ENCODE results near the gene DHPS.
"Not testable (repeated sequence)": the region's sequence is repeated elsewhere in the genome, so short reads cannot be mapped to it uniquely, and the experiment has no call there.

The DHPS gene

DNA sequence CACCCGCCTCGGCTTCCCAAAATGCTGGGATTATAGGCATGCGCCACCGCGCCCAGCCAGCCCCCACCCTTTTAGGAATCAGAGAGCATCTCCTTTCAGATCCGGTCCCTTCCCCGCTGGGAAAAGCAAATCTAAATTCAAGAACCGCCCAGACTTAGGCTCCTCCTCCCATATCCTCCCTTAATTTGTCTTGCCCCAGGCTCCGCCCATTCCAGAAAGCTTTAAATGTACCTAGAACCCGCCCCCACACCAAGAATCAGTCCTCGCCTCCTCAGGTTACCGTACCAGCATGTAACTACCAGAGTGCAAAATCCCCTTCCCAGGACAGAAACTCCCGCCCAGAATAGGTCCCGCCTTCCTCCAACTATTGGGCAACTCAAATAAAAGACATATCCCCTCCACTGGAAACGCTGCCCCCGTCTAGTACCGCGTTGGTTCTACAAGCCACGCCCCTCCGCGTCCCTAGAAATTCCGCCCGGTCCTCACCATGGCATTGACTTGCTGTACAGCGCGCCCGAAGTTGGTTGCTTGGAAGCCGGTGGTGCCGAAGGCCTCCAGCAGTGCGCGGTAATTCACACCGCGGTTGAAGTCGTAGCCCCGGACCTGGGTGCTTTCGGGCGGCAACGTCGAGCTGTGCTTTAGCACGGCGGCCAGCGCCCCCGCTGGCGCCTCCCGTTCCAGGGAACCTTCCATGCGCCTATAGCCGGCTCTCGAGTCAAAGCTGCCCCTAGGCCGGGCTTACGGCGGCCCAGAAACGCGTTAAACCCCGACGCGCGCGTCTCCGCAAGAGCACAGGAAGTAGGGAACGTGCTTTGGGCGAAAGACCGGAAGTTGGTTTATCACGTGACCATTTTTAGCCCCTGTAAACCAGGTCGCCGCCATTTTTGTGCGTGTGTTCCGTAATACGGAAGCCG is at the start of gene DHPS:
TSS of gene DHPS (minus strand) at position 807 of the 914 bp plus-strand sequence. CDS start at position 693, 114 bp downstream.
- peak; percentile 90 for DNase-seq (ENCODE audit: low spot score)

DNA sequence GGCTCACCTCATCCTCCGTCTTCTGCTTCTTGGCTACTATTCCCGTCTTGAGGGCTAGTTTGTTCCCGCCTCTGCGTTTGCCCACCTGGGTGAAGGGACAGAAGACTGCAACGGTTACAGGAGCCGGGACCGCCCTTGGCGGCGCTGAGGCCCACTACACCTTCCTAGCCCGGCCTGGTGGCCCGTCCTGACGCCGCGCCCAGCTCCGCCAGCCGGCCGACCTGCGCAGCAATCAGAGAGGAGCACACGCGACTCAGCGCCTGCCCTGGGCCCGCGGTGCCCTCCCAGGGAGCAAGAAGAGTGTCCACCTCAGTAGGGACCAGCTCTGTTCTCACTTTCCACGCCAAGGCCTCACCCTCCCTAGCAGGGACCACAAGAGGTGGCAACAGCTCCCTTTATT is 49.7 kb upstream of the DHPS start:
- DNase-seq (ENCODE audit: low spot score) = no peak

DNA sequence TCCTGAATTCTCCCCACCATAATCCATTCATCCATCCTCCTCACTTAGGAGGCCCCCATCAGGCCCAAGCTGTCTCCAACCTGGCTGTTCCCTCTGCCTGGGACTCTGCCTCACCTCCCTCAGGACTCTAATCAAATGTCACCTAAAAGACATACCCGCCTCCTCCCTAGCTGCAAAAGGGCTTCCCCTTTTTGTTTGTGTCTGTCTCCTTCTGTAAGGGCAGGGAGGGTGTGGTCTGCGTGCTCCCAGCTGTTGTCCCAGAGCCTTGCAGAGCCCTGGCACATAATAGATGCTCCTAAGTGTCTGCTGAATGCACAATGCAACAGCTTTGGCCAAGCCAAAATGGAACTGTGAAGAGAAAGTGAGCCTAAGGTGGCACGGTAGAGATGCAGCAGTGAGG is 48.4 kb upstream of the DHPS start:
- DNase-seq (ENCODE audit: low spot score) = no peak

DNA sequence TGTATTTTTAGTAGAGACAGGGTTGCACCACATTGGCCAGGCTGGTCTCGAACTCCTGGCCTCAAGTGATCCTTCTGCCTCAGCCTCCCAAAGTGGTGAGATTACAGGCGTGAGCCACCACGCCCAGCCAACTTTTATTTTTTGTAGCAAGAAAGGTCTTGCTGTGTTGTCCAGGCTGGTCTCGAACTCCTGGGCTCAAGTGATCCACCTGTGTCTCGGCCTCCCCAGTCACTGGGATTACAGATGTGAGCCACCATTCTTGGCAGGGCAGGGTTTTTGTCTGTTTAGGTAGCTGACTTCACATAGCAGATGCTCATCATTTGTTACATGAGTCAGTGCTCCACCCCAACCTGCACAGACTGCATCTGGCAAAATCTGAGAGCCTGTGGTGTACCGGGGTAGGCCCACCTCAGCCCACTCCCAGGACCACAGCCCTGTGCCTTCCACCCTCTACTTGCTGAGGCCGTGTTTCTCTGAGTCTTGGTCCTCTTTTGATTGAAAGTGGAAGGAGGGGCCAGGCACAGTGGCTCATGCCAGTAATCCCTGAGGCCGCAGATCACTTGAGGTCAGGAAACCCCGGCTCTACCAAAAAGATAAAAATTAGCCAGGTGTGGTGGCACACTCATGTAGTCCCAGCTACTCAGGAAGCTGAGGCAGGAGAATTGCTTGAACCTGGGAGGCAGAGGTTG is 46.2 kb upstream of the DHPS start:
- DNase-seq (ENCODE audit: low spot score) = no peak

DNA sequence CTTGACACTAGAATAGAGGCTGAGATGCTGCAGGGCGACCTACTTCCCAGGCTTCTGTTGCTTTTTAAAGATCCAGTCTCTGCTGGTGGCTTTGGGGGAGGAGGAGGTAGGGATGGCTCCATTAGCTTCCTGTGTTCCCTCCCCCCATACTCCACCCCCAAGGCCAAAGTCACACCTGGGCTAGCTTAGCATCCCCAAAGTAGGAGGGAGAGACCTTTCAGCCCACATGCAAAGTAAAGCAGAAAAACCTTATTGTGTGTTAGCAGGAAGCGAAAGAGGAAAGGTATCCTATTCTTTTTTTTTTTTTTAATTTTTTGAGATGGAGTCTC is 45.3 kb upstream of the DHPS start:
- DNase-seq (ENCODE audit: low spot score) = no peak

DNA sequence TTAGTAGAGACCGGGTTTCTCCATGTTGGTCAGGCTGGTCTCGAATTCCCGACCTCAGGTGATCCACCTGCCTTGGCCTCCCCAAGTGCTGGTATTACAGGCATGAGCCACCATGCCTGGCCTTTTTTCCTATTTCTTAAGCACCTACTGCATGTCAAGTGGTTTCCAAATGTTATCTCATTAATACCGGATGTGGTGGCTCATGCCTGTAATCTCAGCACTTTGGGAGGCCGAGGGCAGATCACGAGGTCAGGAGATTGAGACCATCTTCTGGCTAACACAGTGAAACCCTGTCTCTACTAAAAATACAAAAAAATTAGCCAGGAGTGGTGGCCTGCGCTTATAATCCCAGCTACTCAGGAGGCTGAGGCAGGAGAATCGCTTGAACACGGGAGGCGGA is 43.9 kb upstream of the DHPS start:
- DNase-seq (ENCODE audit: low spot score) = not testable (repeated sequence)

DNA sequence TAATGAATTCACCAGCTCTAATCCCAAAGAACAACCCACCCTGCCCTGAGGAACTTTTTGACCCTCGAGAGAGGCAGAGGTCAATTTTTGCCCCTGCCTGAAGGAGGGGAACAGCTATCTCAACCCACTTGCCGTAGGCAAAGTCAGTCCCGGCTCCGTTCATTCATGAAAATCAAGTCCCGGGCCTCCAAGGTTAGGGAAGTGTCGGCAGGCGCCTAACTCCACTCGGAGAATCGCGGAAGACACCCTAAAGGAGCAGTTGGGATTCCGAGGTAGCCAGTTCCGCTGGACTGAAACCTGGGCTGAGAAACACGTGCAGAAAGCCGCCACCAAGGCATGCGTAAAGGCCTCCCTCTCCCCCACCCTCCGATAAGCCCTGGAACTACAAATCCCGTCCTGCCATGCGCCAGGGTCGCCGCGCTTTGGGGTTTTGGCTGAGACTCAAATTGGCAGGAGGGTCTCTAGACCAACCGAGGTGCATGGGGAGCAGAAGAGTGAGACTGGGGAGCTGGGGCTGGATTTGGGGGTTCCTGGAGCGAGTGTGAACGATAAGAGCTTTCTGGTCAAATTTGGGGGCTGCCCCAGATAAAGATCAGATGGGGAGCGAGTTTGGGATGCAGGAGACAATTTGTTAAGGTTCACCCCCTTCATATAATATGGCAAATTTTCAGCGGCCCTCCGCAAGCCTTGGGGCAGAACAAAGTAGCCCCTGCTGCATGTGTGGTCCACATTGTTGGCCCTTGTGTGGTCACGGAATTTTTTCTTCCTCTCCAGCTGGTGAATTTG is 42.2 kb upstream of the DHPS start, which contains the start of gene TNPO2:
TSS of gene TNPO2 (minus strand) at position 292 of the 786 bp plus-strand sequence. CDS start 2,955 bp downstream, outside the sequence.
- DNase-seq (ENCODE audit: low spot score) = peak; percentile 74

DNA sequence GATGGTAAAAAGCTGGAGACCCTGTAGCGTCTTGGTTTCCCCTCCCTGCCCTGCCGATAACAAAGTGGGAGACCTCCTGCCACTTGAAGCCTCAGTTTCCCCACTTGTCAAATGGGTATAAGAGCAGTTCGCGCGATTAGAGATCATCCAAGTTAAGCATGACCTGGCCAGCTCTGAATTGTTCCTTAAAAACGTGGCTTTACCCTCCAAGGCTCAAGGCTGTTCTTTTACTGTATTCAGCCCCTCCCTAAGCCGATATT is 41.6 kb upstream of the DHPS start:
- no peak for DNase-seq (ENCODE audit: low spot score)

DNA sequence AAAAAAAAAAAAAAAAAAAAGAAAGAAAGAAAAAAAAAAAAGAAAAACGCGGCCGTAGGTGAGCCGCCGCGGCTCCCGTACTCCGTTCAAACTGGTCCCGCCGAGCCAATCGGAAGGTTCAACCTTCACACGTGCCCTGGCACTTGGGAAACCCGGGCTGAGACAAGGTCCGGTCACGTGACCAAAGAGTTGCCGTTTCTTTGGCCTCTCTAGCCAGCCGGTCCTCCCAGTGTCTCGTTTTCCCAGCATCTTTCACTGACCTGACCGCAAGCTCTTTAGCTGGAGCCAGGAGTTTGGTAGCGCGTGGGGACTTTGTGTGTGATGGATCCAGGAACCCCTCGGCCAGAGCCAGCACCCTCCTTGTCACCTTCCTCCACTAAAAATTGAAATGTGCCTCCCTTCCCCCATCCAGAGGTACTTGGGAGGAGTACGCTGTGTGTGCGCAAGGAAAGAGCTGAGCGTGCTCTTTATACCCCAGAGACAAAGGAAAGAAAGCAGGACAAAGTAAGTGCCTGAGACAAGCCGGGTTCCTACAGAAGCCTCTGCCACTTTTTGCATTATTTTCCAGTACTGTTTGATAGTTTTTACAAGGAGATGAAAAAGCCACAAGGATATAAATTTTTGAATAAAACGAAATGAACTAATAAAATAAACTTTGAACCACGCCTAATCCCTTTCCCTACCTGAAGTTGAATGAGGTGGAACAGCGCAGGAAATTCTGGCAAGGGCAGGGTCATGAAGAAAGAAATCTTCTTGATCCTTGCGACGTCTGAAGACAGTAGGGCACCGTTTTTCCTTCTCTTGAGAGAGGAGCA is 41.1 kb upstream of the DHPS start:
- DNase-seq (ENCODE audit: low spot score) = peak; percentile 94

DNA sequence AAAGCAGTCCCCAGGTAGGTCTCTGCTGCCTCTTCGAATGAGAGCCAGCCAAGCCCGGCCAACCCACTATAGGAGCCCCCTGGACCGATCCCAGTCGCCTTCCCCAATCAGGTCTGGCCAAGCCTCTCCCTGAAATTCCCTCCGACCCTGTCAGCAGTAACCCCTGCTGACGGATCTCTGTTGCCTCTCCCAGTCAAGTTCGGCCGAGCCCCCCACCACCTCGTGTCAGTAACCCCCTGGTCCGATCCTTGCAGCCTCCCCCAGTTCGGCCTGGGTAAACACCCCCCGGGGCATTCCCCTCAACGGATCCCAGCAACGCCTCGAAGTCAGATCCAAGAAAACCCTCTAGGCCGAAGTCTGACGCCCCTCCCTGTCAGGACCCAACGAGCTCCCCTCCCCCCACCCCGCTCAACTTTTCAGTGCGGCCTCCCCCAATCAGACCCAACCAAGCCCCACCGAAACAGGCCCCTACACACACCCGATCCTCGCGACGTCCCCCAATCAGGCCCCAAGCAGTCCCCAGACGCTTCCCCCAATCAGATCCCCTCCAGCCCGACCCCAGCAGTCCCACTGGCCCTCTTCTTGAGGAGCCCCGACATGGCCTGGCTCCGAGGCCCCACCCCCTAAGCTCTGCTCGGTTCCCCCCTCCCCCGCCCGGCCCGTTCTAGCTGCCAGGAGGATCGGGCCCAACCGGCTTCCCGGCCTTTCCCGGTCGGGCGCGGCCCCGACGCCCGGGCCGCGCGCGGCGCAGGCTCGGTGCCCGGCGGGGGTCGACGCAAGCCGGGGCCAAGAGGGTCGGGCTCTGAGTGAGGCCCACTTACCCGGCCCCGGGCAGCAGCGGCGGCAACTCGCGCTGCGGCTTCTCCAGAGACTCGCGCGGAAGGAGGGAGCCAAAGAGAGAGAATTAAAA is 40.2 kb upstream of the DHPS start:
- peak; percentile 87 for DNase-seq (ENCODE audit: low spot score)

DNA sequence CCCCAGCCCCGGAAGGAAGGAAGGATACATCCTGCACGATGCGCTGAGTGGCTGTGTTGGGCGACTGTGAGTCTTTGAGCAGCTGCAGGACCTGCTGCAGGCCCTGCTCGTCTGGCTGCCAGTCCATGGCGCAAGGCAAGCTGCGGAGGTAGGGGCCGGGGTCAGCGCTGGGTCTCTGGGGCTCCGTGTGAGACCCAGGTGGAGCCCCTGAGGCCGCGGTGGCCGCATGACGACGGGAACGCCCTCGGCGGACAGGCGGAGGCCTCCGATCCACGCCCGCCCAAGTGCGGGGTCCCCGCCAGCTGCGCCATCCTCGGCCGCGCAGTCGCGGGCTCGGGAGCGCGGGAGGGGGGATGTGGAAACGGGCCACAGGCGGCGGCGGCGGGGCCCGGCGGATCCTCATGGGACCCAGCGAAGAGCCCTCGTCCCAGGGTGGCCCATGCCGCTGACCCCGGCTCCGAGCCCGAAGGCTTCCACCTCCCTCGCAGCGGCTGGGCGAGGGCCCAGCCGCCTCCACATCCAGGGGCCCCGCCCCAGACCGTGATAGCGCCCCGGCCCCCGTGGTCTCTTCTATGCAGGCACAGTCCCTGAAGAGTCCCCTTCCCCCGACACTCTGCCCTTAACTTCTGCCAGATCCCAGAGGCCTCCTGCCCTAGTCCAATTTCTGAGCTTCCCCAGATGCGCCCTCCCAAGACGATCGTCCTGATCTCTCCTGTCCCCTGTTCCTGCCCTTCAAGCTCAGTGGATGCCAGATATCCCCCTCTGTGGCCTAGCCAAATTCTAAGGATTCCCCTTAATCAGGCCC is 39.4 kb upstream of the DHPS start:
- DNase-seq (ENCODE audit: low spot score) = no peak

DNA sequence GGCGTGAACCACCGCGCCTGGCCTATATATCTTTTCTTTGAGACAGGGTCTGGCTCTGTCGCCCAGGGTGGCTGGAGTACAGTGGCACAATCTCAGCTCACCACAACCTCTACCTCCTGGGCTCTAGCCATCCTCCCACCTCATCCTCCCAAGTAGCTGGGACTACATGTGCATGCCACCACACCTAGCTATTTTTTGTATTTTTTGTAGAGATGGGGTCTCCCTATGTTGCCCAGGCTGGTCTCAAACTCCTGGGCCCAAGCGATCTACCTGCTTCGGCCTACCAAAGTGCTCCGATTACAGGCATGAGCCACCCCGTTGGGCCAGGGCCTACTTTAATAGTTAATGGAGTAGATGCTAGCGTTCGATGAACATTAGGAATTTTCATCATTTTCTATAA is 38.6 kb upstream of the DHPS start:
- no peak for DNase-seq (ENCODE audit: low spot score)

DNA sequence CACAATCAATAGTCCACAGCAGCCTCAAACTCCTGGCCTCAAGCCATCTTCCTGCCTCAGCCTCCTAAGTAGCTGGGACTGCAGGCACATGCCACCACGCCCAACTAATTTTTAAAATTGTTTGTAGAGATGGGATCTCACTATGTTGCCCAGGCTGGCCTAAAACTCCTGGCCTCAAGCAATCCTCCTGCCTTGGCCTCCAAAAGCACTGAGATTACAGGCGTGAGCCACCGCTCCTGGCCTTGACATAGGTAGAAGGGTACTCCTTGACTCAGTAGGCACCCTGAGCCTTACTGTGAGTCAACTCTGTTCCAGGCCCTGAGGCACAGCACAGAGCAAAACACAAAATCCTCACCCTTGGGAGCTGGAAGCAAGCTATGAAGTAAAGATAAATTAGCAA is 34.2 kb upstream of the DHPS start:
- no peak for DNase-seq (ENCODE audit: low spot score)

DNA sequence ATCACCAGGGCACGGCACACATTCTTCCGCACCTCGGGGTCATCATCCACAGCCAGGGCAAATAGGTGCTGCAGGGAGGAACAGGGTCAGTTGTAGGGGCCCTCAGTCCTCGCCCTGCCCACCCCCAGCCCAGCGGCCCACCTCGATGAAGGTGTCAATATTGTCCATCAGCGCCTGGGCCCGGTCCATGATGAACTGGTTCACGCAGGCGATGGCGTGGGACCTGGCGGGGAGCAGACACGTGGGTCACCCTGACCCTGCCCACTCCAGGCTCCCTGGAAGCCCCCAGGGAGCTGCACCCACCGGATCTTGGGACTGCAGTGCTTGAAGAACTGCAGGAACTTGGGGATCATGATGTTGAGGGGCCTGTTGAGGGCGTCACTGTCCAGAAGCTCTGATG is 33.4 kb upstream of the DHPS start:
- DNase-seq (ENCODE audit: low spot score) = no peak

DNA sequence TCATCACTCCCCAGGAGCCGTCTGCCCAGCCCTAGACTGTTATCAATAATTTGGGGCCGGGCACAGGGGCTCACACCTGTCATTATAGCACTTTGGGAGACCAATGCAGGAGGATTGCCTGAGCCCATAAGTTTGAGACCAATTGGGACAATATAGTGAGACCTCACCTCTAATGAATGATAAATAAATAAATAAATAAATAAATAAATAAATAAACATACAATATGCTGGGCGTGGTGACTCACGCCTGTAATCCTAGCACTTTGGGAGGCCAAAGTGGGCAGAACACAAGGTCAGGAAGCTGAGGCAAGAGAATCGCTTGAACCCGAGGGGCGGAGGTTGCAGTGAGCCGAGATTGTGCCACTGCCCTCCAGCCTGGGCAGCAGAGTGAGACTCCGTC is 31.6 kb upstream of the DHPS start:
- not testable (repeated sequence) for DNase-seq (ENCODE audit: low spot score)

DNA sequence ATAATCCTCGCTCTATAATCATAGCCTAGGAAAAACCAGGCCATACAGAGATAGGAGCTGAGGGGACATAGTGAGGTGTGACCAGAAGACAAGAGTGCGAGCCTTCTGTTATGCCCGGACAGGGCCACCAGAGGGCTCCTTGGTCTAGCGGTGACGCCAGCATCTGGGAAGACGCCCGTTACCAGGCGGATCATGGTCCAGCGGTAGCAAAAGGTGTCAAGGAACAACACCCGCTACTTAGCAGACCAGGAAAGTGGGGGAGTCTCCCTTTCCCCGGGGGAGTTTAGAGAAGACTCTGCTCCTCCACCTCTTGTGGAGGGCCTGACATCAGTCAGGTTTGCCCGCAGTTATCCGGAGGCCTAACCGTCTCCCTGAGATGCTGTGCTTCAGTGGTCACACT is 30.4 kb upstream of the DHPS start:
- not testable (repeated sequence) for DNase-seq (ENCODE audit: low spot score)

DNA sequence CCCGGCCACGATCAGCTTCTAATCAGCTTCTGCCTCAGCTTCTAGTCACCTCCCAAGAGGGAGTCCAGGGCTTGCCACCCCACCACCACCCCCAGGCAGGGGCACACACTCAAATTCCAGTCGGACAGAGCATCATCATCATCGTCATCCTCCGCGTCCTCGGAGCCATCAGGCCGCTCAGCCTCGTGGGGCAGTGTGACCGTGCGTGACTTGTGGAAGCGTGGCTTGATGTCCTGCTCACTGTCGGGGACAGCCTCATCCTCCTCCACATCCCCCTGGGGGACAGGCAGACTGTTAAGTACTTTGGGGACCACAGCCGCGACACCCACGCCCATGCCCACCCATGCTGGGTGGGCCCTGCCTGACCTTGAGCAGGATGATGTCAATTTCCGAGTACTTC is 29.5 kb upstream of the DHPS start:
- DNase-seq (ENCODE audit: low spot score) = no peak

DNA sequence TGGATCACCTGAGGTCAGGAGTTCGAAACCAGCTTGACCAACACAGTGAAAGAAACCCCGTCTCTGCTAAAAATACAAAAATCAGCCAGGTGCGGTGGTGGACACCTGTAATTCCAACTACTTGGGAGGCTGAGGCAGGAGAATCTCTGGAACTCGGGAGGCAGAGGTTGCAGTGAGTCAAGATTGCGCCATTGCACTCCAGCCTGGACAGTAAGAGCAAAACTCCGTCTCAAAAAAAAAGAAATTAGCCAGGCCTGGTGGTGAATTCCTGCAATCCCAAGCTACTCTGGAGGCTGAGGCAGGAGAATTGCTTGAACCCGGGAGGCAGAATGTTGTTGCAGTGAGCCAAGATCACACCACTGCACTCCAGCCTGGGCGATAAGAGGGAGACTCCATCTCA is 27.0 kb upstream of the DHPS start:
- DNase-seq (ENCODE audit: low spot score) = no peak

DNA sequence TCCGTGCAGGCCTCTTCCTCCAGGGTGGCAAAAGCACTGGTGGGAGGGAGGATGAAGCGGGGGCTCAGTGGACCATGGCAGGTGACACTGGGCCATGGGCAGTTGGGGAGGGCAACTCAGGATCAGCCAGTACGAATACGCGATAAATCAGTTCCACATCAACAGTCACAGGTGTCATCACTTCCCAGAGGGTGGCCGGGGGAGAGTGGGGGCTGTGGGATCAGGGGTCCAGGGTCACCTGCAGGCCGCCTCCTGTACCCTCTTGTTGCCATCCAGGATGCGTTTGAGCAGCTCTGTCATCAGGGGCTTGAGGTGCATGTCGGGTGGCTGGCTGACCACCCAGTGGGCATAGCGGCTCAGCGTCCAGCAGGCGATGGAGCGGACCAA is 24.6 kb upstream of the DHPS start:
- DNase-seq (ENCODE audit: low spot score) = no peak

DNA sequence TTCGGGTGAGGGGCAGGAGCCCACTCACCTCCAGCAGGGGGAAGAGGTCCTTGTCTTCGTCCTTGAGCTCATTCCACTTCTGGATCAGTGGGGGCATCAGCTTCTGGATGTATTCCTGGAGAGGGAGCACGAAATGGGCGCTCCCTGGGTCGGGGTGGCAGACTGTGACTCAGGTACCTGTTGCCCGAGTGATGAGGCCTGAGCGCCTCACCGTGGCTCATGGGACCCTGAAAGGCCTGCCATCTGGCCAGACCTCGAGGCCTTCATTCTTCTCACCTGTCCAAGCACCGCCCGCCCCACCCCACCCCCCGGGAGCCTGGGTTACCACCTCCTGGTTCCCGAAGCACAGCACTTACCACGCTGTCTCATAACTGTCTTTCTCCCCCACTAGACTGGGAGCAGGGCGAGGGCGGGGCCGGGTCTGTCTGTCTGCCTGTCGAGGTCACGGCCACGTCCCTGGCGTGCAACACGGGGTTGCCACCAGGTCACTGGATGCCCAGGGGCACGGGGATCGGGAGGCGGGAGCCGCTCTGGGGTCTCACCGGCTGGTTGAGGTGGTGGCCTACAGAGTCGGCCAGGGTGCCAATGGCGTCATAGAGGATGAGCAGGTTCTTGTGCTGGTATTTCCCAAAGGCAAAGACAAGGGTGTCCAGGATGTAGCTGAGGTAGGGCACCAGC is 24.1 kb upstream of the DHPS start:
- no peak for DNase-seq (ENCODE audit: low spot score)
